Measurements from ENCODE around the gene SLC22A3.
A peak's percentile ranks its signal among the peaks of the same experiment; 100 is the strongest.

Gene SLC22A3

GRCh38 chr6:160333101-160333500, 15.1 kb upstream of the SLC22A3 start:
- H3K9ac ChIP-seq (ENCODE audit: low read depth in 1 of 2, low read length in 2 of 2), result no peak overlapping the region
- no peak overlapping the region for H3K27ac ChIP-seq (ENCODE audit: low read depth, low read length)
- H3K4me3 ChIP-seq (ENCODE audit: low read depth in 1 of 2, low read length in 2 of 2), result no peak overlapping the region
- no peaks in the 10 kb centered on the region for H3K36me3 ChIP-seq (ENCODE audit: control insufficient read depth in 1 of 2, insufficient read depth in 2 of 2, low read length in 2 of 2)
- H3K9me3 ChIP-seq (ENCODE audit: control insufficient read depth in 1 of 2, low read length in 2 of 2), result no peaks in the 10 kb centered on the region
- H3K27me3 ChIP-seq (ENCODE audit: control insufficient read depth in 1 of 2, insufficient read depth in 2 of 2, low read length in 2 of 2), result peaks cover 0 to 13% of the 10 kb centered on the region in 2 donors
- no peaks in the 10 kb centered on the region for H3K4me1 ChIP-seq (ENCODE audit: control insufficient read depth in 1 of 2, insufficient read depth in 2 of 2, low read length in 2 of 2)

GRCh38 chr6:160333841-160334240, 14.3 kb upstream of the SLC22A3 start:
- Histone ChIP-seq H3K9ac (ENCODE audit: low read depth in 1 of 2, low read length in 2 of 2) (no peak overlapping the region), H3K36me3 (ENCODE audit: control insufficient read depth in 1 of 2, insufficient read depth in 2 of 2, low read length in 2 of 2) (no peaks in the 10 kb centered on the region), H3K4me1 (ENCODE audit: control insufficient read depth in 1 of 2, insufficient read depth in 2 of 2, low read length in 2 of 2) (no peaks in the 10 kb centered on the region), H3K27me3 (ENCODE audit: control insufficient read depth in 1 of 2, insufficient read depth in 2 of 2, low read length in 2 of 2) (peaks cover 0 to 13% of the 10 kb centered on the region in 2 donors), H3K4me3 (ENCODE audit: low read depth in 1 of 2, low read length in 2 of 2) (no peak overlapping the region), H3K9me3 (ENCODE audit: control insufficient read depth in 1 of 2, low read length in 2 of 2) (no peaks in the 10 kb centered on the region), H3K27ac (ENCODE audit: low read depth, low read length) (no peak overlapping the region)

- no peak overlapping the region for H3K27ac ChIP-seq (ENCODE audit: low read depth, low read length)
- no peak overlapping the region for H3K9ac ChIP-seq (ENCODE audit: low read depth in 1 of 2, low read length in 2 of 2)
- H3K4me3 ChIP-seq (ENCODE audit: low read depth in 1 of 2, low read length in 2 of 2), result no peak overlapping the region
- H3K4me1 ChIP-seq (ENCODE audit: control insufficient read depth in 1 of 2, insufficient read depth in 2 of 2, low read length in 2 of 2), result no peaks in the 10 kb centered on the region
- peaks cover 0 to 10% of the 10 kb centered on the region in 2 donors for H3K27me3 ChIP-seq (ENCODE audit: control insufficient read depth in 1 of 2, insufficient read depth in 2 of 2, low read length in 2 of 2)
- no peaks in the 10 kb centered on the region for H3K36me3 ChIP-seq (ENCODE audit: control insufficient read depth in 1 of 2, insufficient read depth in 2 of 2, low read length in 2 of 2)
- H3K9me3 ChIP-seq (ENCODE audit: control insufficient read depth in 1 of 2, low read length in 2 of 2), result no peaks in the 10 kb centered on the region
Measured at GRCh38 chr6:160336200-160336599, 12.0 kb upstream of the SLC22A3 start.

- Histone ChIP-seq H3K27me3 (ENCODE audit: control insufficient read depth in 1 of 2, insufficient read depth in 2 of 2, low read length in 2 of 2) (peaks cover 0 to 10% of the 10 kb centered on the region in 2 donors), H3K36me3 (ENCODE audit: control insufficient read depth in 1 of 2, insufficient read depth in 2 of 2, low read length in 2 of 2) (no peaks in the 10 kb centered on the region), H3K9me3 (ENCODE audit: control insufficient read depth in 1 of 2, low read length in 2 of 2) (no peaks in the 10 kb centered on the region), H3K9ac (ENCODE audit: low read depth in 1 of 2, low read length in 2 of 2) (no peak overlapping the region), H3K27ac (ENCODE audit: low read depth, low read length) (no peak overlapping the region), H3K4me3 (ENCODE audit: low read depth in 1 of 2, low read length in 2 of 2) (no peak overlapping the region), H3K4me1 (ENCODE audit: control insufficient read depth in 1 of 2, insufficient read depth in 2 of 2, low read length in 2 of 2) (no peaks in the 10 kb centered on the region)
Measured at GRCh38 chr6:160337301-160337700, 10.9 kb upstream of the SLC22A3 start.

- Histone ChIP-seq H3K4me1 (ENCODE audit: control insufficient read depth in 1 of 2, insufficient read depth in 2 of 2, low read length in 2 of 2) (no peaks in the 10 kb centered on the region), H3K9me3 (ENCODE audit: control insufficient read depth in 1 of 2, low read length in 2 of 2) (no peaks in the 10 kb centered on the region), H3K36me3 (ENCODE audit: control insufficient read depth in 1 of 2, insufficient read depth in 2 of 2, low read length in 2 of 2) (no peaks in the 10 kb centered on the region), H3K4me3 (ENCODE audit: low read depth in 1 of 2, low read length in 2 of 2) (no peak overlapping the region), H3K9ac (ENCODE audit: low read depth in 1 of 2, low read length in 2 of 2) (no peak overlapping the region), H3K27ac (ENCODE audit: low read depth, low read length) (no peak overlapping the region), H3K27me3 (ENCODE audit: control insufficient read depth in 1 of 2, insufficient read depth in 2 of 2, low read length in 2 of 2) (peaks cover 0 to 9% of the 10 kb centered on the region in 2 donors)
Measured at GRCh38 chr6:160337991-160338390, 10.2 kb upstream of the SLC22A3 start.

GRCh38 chr6:160343144-160343543, 5.0 kb upstream of the SLC22A3 start:
- Histone ChIP-seq H3K9ac (ENCODE audit: low read depth in 1 of 2, low read length in 2 of 2) (no peak overlapping the region), H3K4me3 (ENCODE audit: low read depth in 1 of 2, low read length in 2 of 2) (no peak overlapping the region), H3K36me3 (ENCODE audit: control insufficient read depth in 1 of 2, insufficient read depth in 2 of 2, low read length in 2 of 2) (no peaks in the 10 kb centered on the region), H3K27me3 (ENCODE audit: control insufficient read depth in 1 of 2, insufficient read depth in 2 of 2, low read length in 2 of 2) (peaks cover 0 to 3% of the 10 kb centered on the region in 2 donors), H3K4me1 (ENCODE audit: control insufficient read depth in 1 of 2, insufficient read depth in 2 of 2, low read length in 2 of 2) (no peaks in the 10 kb centered on the region), H3K9me3 (ENCODE audit: control insufficient read depth in 1 of 2, low read length in 2 of 2) (no peaks in the 10 kb centered on the region), H3K27ac (ENCODE audit: low read depth, low read length) (no peak overlapping the region)

- Histone ChIP-seq H3K4me1 (ENCODE audit: control insufficient read depth in 1 of 2, insufficient read depth in 2 of 2, low read length in 2 of 2) (peaks cover 0 to 7% of the 10 kb centered on the region in 2 donors), H3K4me3 (ENCODE audit: low read depth in 1 of 2, low read length in 2 of 2) (no peak overlapping the region), H3K9ac (ENCODE audit: low read depth in 1 of 2, low read length in 2 of 2) (no peak overlapping the region), H3K9me3 (ENCODE audit: control insufficient read depth in 1 of 2, low read length in 2 of 2) (no peaks in the 10 kb centered on the region), H3K27me3 (ENCODE audit: control insufficient read depth in 1 of 2, insufficient read depth in 2 of 2, low read length in 2 of 2) (peaks cover 1 to 3% of the 10 kb centered on the region in 2 donors), H3K27ac (ENCODE audit: low read depth, low read length) (no peak overlapping the region), H3K36me3 (ENCODE audit: control insufficient read depth in 1 of 2, insufficient read depth in 2 of 2, low read length in 2 of 2) (no peaks in the 10 kb centered on the region)
Measured at GRCh38 chr6:160344271-160344670, 3.9 kb upstream of the SLC22A3 start.

- Histone ChIP-seq H3K9me3 (ENCODE audit: control insufficient read depth in 1 of 2, low read length in 2 of 2) (no peaks in the 10 kb centered on the region), H3K4me1 (ENCODE audit: control insufficient read depth in 1 of 2, insufficient read depth in 2 of 2, low read length in 2 of 2) (peaks cover 0 to 14% of the 10 kb centered on the region in 2 donors), H3K9ac (ENCODE audit: low read depth in 1 of 2, low read length in 2 of 2) (no peak overlapping the region), H3K4me3 (ENCODE audit: low read depth in 1 of 2, low read length in 2 of 2) (no peak overlapping the region), H3K36me3 (ENCODE audit: control insufficient read depth in 1 of 2, insufficient read depth in 2 of 2, low read length in 2 of 2) (no peaks in the 10 kb centered on the region), H3K27ac (ENCODE audit: low read depth, low read length) (no peak overlapping the region), H3K27me3 (ENCODE audit: control insufficient read depth in 1 of 2, insufficient read depth in 2 of 2, low read length in 2 of 2) (peaks cover 8 to 12% of the 10 kb centered on the region in 2 donors)
Measured at GRCh38 chr6:160347259-160348222, 637 bp upstream of the SLC22A3 start.

GRCh38 chr6:160349020-160349441, 853 bp downstream of the SLC22A3 start:
- Histone ChIP-seq H3K4me1 (ENCODE audit: control insufficient read depth in 1 of 2, insufficient read depth in 2 of 2, low read length in 2 of 2) (peaks cover 0 to 14% of the 10 kb centered on the region in 2 donors), H3K9ac (ENCODE audit: low read depth in 1 of 2, low read length in 2 of 2) (peak overlapping the region; percentile 38 to 45), H3K27me3 (ENCODE audit: control insufficient read depth in 1 of 2, insufficient read depth in 2 of 2, low read length in 2 of 2) (peaks cover 8 to 12% of the 10 kb centered on the region in 2 donors), H3K36me3 (ENCODE audit: control insufficient read depth in 1 of 2, insufficient read depth in 2 of 2, low read length in 2 of 2) (no peaks in the 10 kb centered on the region), H3K9me3 (ENCODE audit: control insufficient read depth in 1 of 2, low read length in 2 of 2) (no peaks in the 10 kb centered on the region), H3K4me3 (ENCODE audit: low read depth in 1 of 2, low read length in 2 of 2) (peak overlapping the region; percentile 68 to 70), H3K27ac (ENCODE audit: low read depth, low read length) (no peak overlapping the region)

GRCh38 chr6:160349814-160350350, 1.7 kb downstream of the SLC22A3 start:
- Histone ChIP-seq H3K9ac (ENCODE audit: low read depth in 1 of 2, low read length in 2 of 2) (no peak overlapping the region), H3K27ac (ENCODE audit: low read depth, low read length) (no peak overlapping the region), H3K27me3 (ENCODE audit: control insufficient read depth in 1 of 2, insufficient read depth in 2 of 2, low read length in 2 of 2) (peaks cover 8 to 12% of the 10 kb centered on the region in 2 donors), H3K4me3 (ENCODE audit: low read depth in 1 of 2, low read length in 2 of 2) (peak overlapping the region; percentile 45 to 70), H3K4me1 (ENCODE audit: control insufficient read depth in 1 of 2, insufficient read depth in 2 of 2, low read length in 2 of 2) (peaks cover 0 to 14% of the 10 kb centered on the region in 2 donors), H3K9me3 (ENCODE audit: control insufficient read depth in 1 of 2, low read length in 2 of 2) (no peaks in the 10 kb centered on the region), H3K36me3 (ENCODE audit: control insufficient read depth in 1 of 2, insufficient read depth in 2 of 2, low read length in 2 of 2) (no peaks in the 10 kb centered on the region)

Data from duodenal mucosa (tissue), 2 donors.